Fibroblast of lung (primary cell): ENCODE data around the gene AGRP.

ENCODE experiments used
- CTCF ChIP-seq, 2 donors: IDR thresholded peaks in 1 of 2; conservative IDR thresholded peaks in 1 of 2; 1 replicate in 1 of 2; 2 replicates in 1 of 2; pipeline ENCODE4 v1.5.1; 2011 to 2012; ENCODE audit warnings: low read length in 2 of 2, control low read depth in 1 of 2, inconsistent platforms in 1 of 2, low read depth in 1 of 2, mild to moderate bottlenecking in 1 of 2
- EZH2 ChIP-seq: IDR thresholded peaks from 2 replicates; pipeline ENCODE4 v1.5.1; 2012; ENCODE audit warnings: low read length, control low read depth, mild to moderate bottlenecking; ENCODE audit errors: missing control alignments

- no peak for TF ChIP-seq CTCF (conservative IDR thresholded peaks at IDR 0.05 in 1 of 2, IDR thresholded peaks at IDR 0.05 in 1 of 2; ENCODE audit: low read depth in 1 of 2, low read length in 2 of 2)
- TF ChIP-seq EZH2 = no peak
Measured at GRCh38 chr16:67468731-67469130, 14.6 kb downstream of the AGRP start.
